Panc1 (cell line): Measurements from ENCODE around the gene ADGRV1. TPM values are rescaled to one million over a fixed set of nuclear protein-coding genes. Genes with fewer than 3 reads are reported as not detected.

Experiments used
- ATAC-seq: fragments of 200-7000 bp; cut with Tn5 transposase; 2 replicates; pipeline ENCODE4 v1.9.1; 2020; ENCODE audit warnings: mild to moderate bottlenecking, moderate library complexity
- BruUV-seq: library from RNA; stranded (reverse); fragments of 400-500 nt; replicated peaks from 2 replicates; lab custom pipeline; 2021; lab: Mats Ljungman, UMichigan
- CTCF ChIA-PET: fragments of 300-600 bp; sonication (Branson Sonifier 250); formaldehyde crosslinking; loops from one replicate; lab custom pipeline; 2022; ENCODE audit warnings: antibody characterized with exemption; lab: Charles Lee
- POLR2A ChIA-PET: fragments of 300-600 bp; sonication (Branson Sonifier 250); formaldehyde crosslinking; loops from one replicate; lab custom pipeline; 2022; ENCODE audit warnings: antibody characterized with exemption; lab: Charles Lee
- DNase-seq: peaks from one replicate; pipeline ENCODE4 v3.0.0-alpha.2; 2010; ENCODE audit warnings: low read depth, low spot score
- H3K27ac ChIP-seq: 2 replicates; pipeline ENCODE4 v1.5.1; 2011; ENCODE audit warnings: mild to moderate bottlenecking, low read length, inconsistent platforms
- H3K27me3 ChIP-seq: fragments of 200-500 bp; sonication (Bioruptor generic); 2 replicates; pipeline ENCODE4 v1.6.0; 2014; ENCODE audit warnings: low read length, inconsistent platforms; ENCODE audit not compliant: control insufficient read depth, insufficient read depth
- H3K36me3 ChIP-seq: fragments of 200-500 bp; sonication (Bioruptor generic); 2 replicates; pipeline ENCODE4 v1.5.1; 2014; ENCODE audit warnings: inconsistent platforms, mild to moderate bottlenecking, low read length, moderate library complexity; ENCODE audit not compliant: control insufficient read depth, insufficient read depth
- H3K4me1 ChIP-seq: 2 replicates; pipeline ENCODE4 v1.5.1; 2011; ENCODE audit warnings: inconsistent platforms, mild to moderate bottlenecking, low read length, moderate library complexity; ENCODE audit not compliant: control insufficient read depth, insufficient read depth
- H3K4me3 ChIP-seq, 2 experiments: 2 replicates each; pipeline ENCODE4 v1.5.1; 2011 to 2012; ENCODE audit warnings: low read depth in 2 of 2, low read length in 2 of 2, mild to moderate bottlenecking in 2 of 2, inconsistent platforms in 1 of 2, moderate library complexity in 1 of 2
- H3K9me3 ChIP-seq: fragments of 200-500 bp; sonication (Bioruptor generic); 2 replicates; pipeline ENCODE4 v1.5.1; 2014; ENCODE audit warnings: low read depth, mild to moderate bottlenecking, inconsistent platforms, low read length, moderate library complexity; ENCODE audit not compliant: control insufficient read depth, insufficient read depth
- CTCF ChIP-seq: fragments of 450-650 bp; IDR thresholded peaks from 2 replicates; pipeline ENCODE4 v1.5.1; 2017; ENCODE audit warnings: mild to moderate bottlenecking
- POLR2AphosphoS5 ChIP-seq: IDR thresholded peaks from 2 replicates; pipeline ENCODE4 v1.6.1; 2012; ENCODE audit warnings: mild to moderate bottlenecking, low read depth, low read length, moderate library complexity
- REST ChIP-seq, 2 experiments: IDR thresholded peaks; 2 replicates each; pipeline ENCODE4 v1.6.1; 2011 to 2012; ENCODE audit warnings: low read depth in 2 of 2, control low read depth in 1 of 2, low read length in 1 of 2, mild to moderate bottlenecking in 1 of 2, moderate library complexity in 1 of 2; ENCODE audit not compliant: insufficient read depth in 1 of 2
- SIN3A ChIP-seq: IDR thresholded peaks from 2 replicates; pipeline ENCODE4 v1.6.1; 2012; ENCODE audit warnings: low read depth, mild to moderate bottlenecking, low read length, moderate library complexity, borderline replicate concordance; ENCODE audit not compliant: insufficient read depth
- TCF7L2 ChIP-seq: IDR thresholded peaks from 2 replicates; pipeline ENCODE4 v1.6.1; 2011; ENCODE audit warnings: mild to moderate bottlenecking, low read depth, low read length, inconsistent platforms
- in situ Hi-C: cut with HindIII; loops from 2 replicates; pipeline ENCODE4 v1.10.0; 2016; ENCODE audit warnings: low sequenced_read_pairs, low pct_unique_long_range_greater_than_20kb
- intact Hi-C: fragments of 100-400 bp; cut with micrococcal nuclease; formaldehyde crosslinking; loops from one replicate; pipeline ENCODE4 v1.10.0; 2022; ENCODE audit not compliant: unreplicated experiment
- total RNA-seq: library from RNA; stranded (reverse); gene quantifications from one replicate; pipeline ENCODE4 v1.2.1, GENCODE V29; 2021; ENCODE audit not compliant: unreplicated experiment

ADGRV1 gene
- total RNA-seq, 1 experiment from 2014 or later: 0.49 TPM

- Histone ChIP-seq H3K27me3 (no peaks in the 10 kb centered on the region), H3K27ac (no peak overlapping the region), H3K4me1 (no peaks in the 10 kb centered on the region), H3K36me3 (no peaks in the 10 kb centered on the region), H3K4me3 (no peak overlapping the region), H3K9me3 (no peaks in the 10 kb centered on the region)
- BruUV-seq: no TSS peak
- TF ChIP-seq TCF7L2: no peak
- TF ChIP-seq SIN3A: no peak
- ChIA-PET POLR2A (no interaction called here), CTCF (no interaction called here)
- ATAC-seq (no peak), DNase-seq (no peak)
- intact Hi-C loops (no loop called here), in situ Hi-C loops (no loop called here)
Measured at GRCh38 chr5:91144491-91145332, 586.1 kb downstream of the ADGRV1 start.

GRCh38 chr5:91145333-91145620, 586.7 kb downstream of the ADGRV1 start:
- POLR2A ChIA-PET: no interaction called here
- CTCF ChIA-PET: no interaction called here
- Histone ChIP-seq H3K27me3 (no peaks in the 10 kb centered on the region), H3K27ac (no peak overlapping the region), H3K4me3 (no peak overlapping the region), H3K36me3 (no peaks in the 10 kb centered on the region), H3K4me1 (no peaks in the 10 kb centered on the region), H3K9me3 (no peaks in the 10 kb centered on the region)
- BruUV-seq: no TSS peak
- DNase-seq (no peak), ATAC-seq (no peak)
- in situ Hi-C loops (no loop called here), intact Hi-C loops (no loop called here)
- TF ChIP-seq SIN3A (no peak), POLR2AphosphoS5 (no peak), REST (IDR thresholded peaks at IDR 0.05; ENCODE audit: insufficient read depth in 1 of 2, low read depth in 2 of 2, low read length in 1 of 2) (no peak), TCF7L2 (no peak), CTCF (no peak)

- in situ Hi-C loops: no loop called here
- ChIA-PET POLR2A (no interaction called here), CTCF (no interaction called here)
- no TSS peak for BruUV-seq
- no peak for DNase-seq
- no peaks in the 10 kb centered on the region for H3K4me1 ChIP-seq
- H3K27me3 ChIP-seq: no peaks in the 10 kb centered on the region
- TF ChIP-seq POLR2AphosphoS5 (no peak), TCF7L2 (no peak), REST (IDR thresholded peaks at IDR 0.05; ENCODE audit: insufficient read depth in 1 of 2, low read depth in 2 of 2, low read length in 1 of 2) (no peak), SIN3A (no peak), CTCF (no peak)
- intact Hi-C loops: no loop called here
- no peak overlapping the region for H3K4me3 ChIP-seq
- ATAC-seq: no peak
- no peaks in the 10 kb centered on the region for H3K9me3 ChIP-seq
- H3K36me3 ChIP-seq: no peaks in the 10 kb centered on the region
- no peak overlapping the region for H3K27ac ChIP-seq
Measured at GRCh38 chr5:91146230-91146629, 587.6 kb downstream of the ADGRV1 start.
